IPS-18c (cell line): ENCODE results near the gene FAM81A.
"Not testable (repeated sequence)": the region's sequence is repeated elsewhere in the genome, so short reads cannot be mapped to it uniquely, and the experiment has no call there.

Experiments used
- H3K4me3 ChIP-seq: 2 replicates; pipeline ENCODE4 v1.7.0; 2013; ENCODE audit warnings: low read depth, mild to moderate bottlenecking, low read length, moderate library complexity; ENCODE audit not compliant: insufficient read depth
- H3K9me3 ChIP-seq: one replicate; pipeline ENCODE4 v1.6.1; 2013; ENCODE audit warnings: mild to moderate bottlenecking, low read length, moderate library complexity; ENCODE audit not compliant: control insufficient read depth, insufficient read depth

The FAM81A gene

GRCh38 chr15:59521443-59521842 lies 83.5 kb downstream of the FAM81A start:
- H3K9me3 ChIP-seq = no peaks in the 10 kb centered on the region
- no peak overlapping the region for H3K4me3 ChIP-seq

GRCh38 chr15:59522988-59523461 lies 85.0 kb downstream of the FAM81A start:
- Histone ChIP-seq H3K9me3 (no peaks in the 10 kb centered on the region), H3K4me3 (no peak overlapping the region)

- Histone ChIP-seq H3K9me3 (no peaks in the 10 kb centered on the region), H3K4me3 (no peak overlapping the region)
These were observed 85.7 kb downstream of the FAM81A start for GRCh38 chr15:59523702-59524101.

GRCh38 chr15:59524331-59524731 lies 86.3 kb downstream of the FAM81A start:
- Histone ChIP-seq H3K4me3 (no peak overlapping the region), H3K9me3 (no peaks in the 10 kb centered on the region)

- not testable (repeated sequence) for H3K4me3 ChIP-seq, H3K9me3 ChIP-seq
These were observed 88.5 kb downstream of the FAM81A start for GRCh38 chr15:59526466-59526865.

GRCh38 chr15:59528429-59528828 lies 90.4 kb downstream of the FAM81A start:
- no peaks in the 10 kb centered on the region for H3K9me3 ChIP-seq
- H3K4me3 ChIP-seq = no peak overlapping the region

GRCh38 chr15:59528961-59529402 lies 91.0 kb downstream of the FAM81A start:
- H3K9me3 ChIP-seq = no peaks in the 10 kb centered on the region
- H3K4me3 ChIP-seq = no peak overlapping the region

GRCh38 chr15:59531066-59531675 lies 93.2 kb downstream of the FAM81A start:
- no peaks in the 10 kb centered on the region for H3K9me3 ChIP-seq
- H3K4me3 ChIP-seq = no peak overlapping the region

GRCh38 chr15:59532770-59533379 lies 94.9 kb downstream of the FAM81A start:
- H3K4me3 ChIP-seq = no peak overlapping the region
- H3K9me3 ChIP-seq = no peaks in the 10 kb centered on the region

GRCh38 chr15:59536553-59536952 lies 98.6 kb downstream of the FAM81A start:
- Histone ChIP-seq H3K4me3 (no peak overlapping the region), H3K9me3 (no peaks in the 10 kb centered on the region)

GRCh38 chr15:59537403-59537802 lies 99.4 kb downstream of the FAM81A start:
- no peak overlapping the region for H3K4me3 ChIP-seq
- H3K9me3 ChIP-seq = no peaks in the 10 kb centered on the region

GRCh38 chr15:59538494-59538893 lies 100.5 kb downstream of the FAM81A start:
- Histone ChIP-seq H3K9me3 (no peaks in the 10 kb centered on the region), H3K4me3 (no peak overlapping the region)

- H3K4me3 ChIP-seq = no peak overlapping the region
- no peaks in the 10 kb centered on the region for H3K9me3 ChIP-seq
These were observed 101.8 kb downstream of the FAM81A start for GRCh38 chr15:59539799-59540198.

- Histone ChIP-seq H3K9me3 (no peaks in the 10 kb centered on the region), H3K4me3 (no peak overlapping the region)
These were observed 102.7 kb downstream of the FAM81A start for GRCh38 chr15:59540654-59541053.

- no peaks in the 10 kb centered on the region for H3K9me3 ChIP-seq
- no peak overlapping the region for H3K4me3 ChIP-seq
These were observed 103.8 kb downstream of the FAM81A start for GRCh38 chr15:59541750-59542149.

GRCh38 chr15:59543721-59544547 lies 105.9 kb downstream of the FAM81A start:
- no peak overlapping the region for H3K4me3 ChIP-seq
- H3K9me3 ChIP-seq = no peaks in the 10 kb centered on the region

GRCh38 chr15:59545573-59545972 lies 107.6 kb downstream of the FAM81A start:
- Histone ChIP-seq H3K4me3 (no peak overlapping the region), H3K9me3 (no peaks in the 10 kb centered on the region)
